ENCODE data around the gene CRYBA2.

- TF ChIP-seq CTCF (IDR thresholded peaks at IDR 0.05) (no peak), POLR2A (IDR thresholded peaks at IDR 0.05) (no peak)
Measured at GRCh38 chr2:218960309-218961165, 32.7 kb downstream of the CRYBA2 start.
